GM10266 (cell line): ENCODE data around the gene ZNF468.
A peak's percentile ranks its signal among the peaks of the same experiment; 100 is the strongest.
"Not testable (repeated sequence)": the region's sequence is repeated elsewhere in the genome, so short reads cannot be mapped to it uniquely, and the experiment has no call there.

Experiments
- DNase-seq: peaks from one replicate; pipeline ENCODE4 v3.0.0; 2012; ENCODE audit errors: extremely low spot score
- CTCF ChIP-seq: IDR thresholded peaks from 2 replicates; pipeline ENCODE4 v1.5.1; 2012; ENCODE audit warnings: mild to moderate bottlenecking, low read depth; ENCODE audit not compliant: control insufficient read depth, insufficient read depth; ENCODE audit errors: missing control alignments

ZNF468 gene

GRCh38 chr19:52857378-52858191, at the start of gene ZNF468:
Gene ZNF468 (minus strand): TSS chr19:52857619. CDS start chr19:52854272, 3,347 bp downstream.
- DNase-seq: peak; percentile 58

GRCh38 chr19:52904052-52904780, 46.8 kb upstream of the ZNF468 start:
- DNase-seq: not testable (repeated sequence)

- DNase-seq: no peak
- TF ChIP-seq CTCF: no peak
Measured at GRCh38 chr19:52901842-52902241, 44.4 kb upstream of the ZNF468 start.

- DNase-seq: not testable (repeated sequence)
Measured at GRCh38 chr19:52898596-52898995, 41.2 kb upstream of the ZNF468 start.

GRCh38 chr19:52898101-52898500, 40.7 kb upstream of the ZNF468 start:
- no peak for TF ChIP-seq CTCF
- no peak for DNase-seq

GRCh38 chr19:52897138-52897935, 39.9 kb upstream of the ZNF468 start, which contains the start of gene ZNF320:
Gene ZNF320 (minus strand): TSS chr19:52897635. CDS start chr19:52890255, 7,380 bp downstream.
- no peak for TF ChIP-seq CTCF
- peak; percentile 88 for DNase-seq

GRCh38 chr19:52896431-52897137, 39.2 kb upstream of the ZNF468 start:
- no peak for TF ChIP-seq CTCF
- no peak for DNase-seq

- no peak for TF ChIP-seq CTCF
- no peak for DNase-seq
Measured at GRCh38 chr19:52891336-52891735, 33.9 kb upstream of the ZNF468 start.
